ENCODE data around the gene CPNE5.

GRCh38 chr6:36695414-36695813, 143.8 kb downstream of the CPNE5 start:
- no peak for TF ChIP-seq POLR2AphosphoS5 (IDR thresholded peaks at IDR 0.05; ENCODE audit: low read depth, low read length)
- no peak for TF ChIP-seq CTCF (IDR thresholded peaks at IDR 0.05)
- no peak for TF ChIP-seq SIN3A (IDR thresholded peaks at IDR 0.05; ENCODE audit: borderline replicate concordance, insufficient read depth, low read depth, low read length)
- TF ChIP-seq REST (IDR thresholded peaks at IDR 0.05; ENCODE audit: insufficient read depth in 1 of 2, low read depth in 2 of 2, low read length in 1 of 2), result no peak

Measured in Panc1 (cell line).